Esophagus squamous epithelium (tissue), 4 donors: ENCODE measurements around the gene ADD3.

Experiments used
- POLR2A ChIP-seq, 4 donors: fragments of 450-650 bp; IDR thresholded peaks; one replicate each; pipeline ENCODE4 v1.6.1; 2017; ENCODE audit warnings: antibody characterized with exemption in 4 of 4, mild to moderate bottlenecking in 4 of 4, moderate library complexity in 3 of 4
- TF ChIP-seq, protein P1 (sequence below), 6 experiments: fragments of 450-650 bp in 4 of 6; fragments of 200-600 bp in 2 of 6; sonication (generic) in 2 of 6; IDR thresholded peaks; one replicate each; pipeline ENCODE4 v1.5.1; 2016 to 2019; ENCODE audit warnings: antibody characterized with exemption in 6 of 6, mild to moderate bottlenecking in 4 of 6, moderate library complexity in 4 of 6

GRCh38 chr10:110175406-110175805 lies 167.6 kb downstream of the ADD3 start:
- TF ChIP-seq POLR2A (IDR thresholded peaks at IDR 0.05), result no peak
- TF ChIP-seq, protein P1, sequence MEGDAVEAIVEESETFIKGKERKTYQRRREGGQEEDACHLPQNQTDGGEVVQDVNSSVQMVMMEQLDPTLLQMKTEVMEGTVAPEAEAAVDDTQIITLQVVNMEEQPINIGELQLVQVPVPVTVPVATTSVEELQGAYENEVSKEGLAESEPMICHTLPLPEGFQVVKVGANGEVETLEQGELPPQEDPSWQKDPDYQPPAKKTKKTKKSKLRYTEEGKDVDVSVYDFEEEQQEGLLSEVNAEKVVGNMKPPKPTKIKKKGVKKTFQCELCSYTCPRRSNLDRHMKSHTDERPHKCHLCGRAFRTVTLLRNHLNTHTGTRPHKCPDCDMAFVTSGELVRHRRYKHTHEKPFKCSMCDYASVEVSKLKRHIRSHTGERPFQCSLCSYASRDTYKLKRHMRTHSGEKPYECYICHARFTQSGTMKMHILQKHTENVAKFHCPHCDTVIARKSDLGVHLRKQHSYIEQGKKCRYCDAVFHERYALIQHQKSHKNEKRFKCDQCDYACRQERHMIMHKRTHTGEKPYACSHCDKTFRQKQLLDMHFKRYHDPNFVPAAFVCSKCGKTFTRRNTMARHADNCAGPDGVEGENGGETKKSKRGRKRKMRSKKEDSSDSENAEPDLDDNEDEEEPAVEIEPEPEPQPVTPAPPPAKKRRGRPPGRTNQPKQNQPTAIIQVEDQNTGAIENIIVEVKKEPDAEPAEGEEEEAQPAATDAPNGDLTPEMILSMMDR (IDR thresholded peaks at IDR 0.05), result no peak
